GM12801 (cell line): ENCODE measurements around the gene LRRC3.

ENCODE experiments used
- CTCF ChIP-seq: IDR thresholded peaks from one replicate; pipeline ENCODE4 v1.5.1; 2011; ENCODE audit warnings: control low read depth; ENCODE audit not compliant: insufficient read length; ENCODE audit errors: extremely low read depth

The LRRC3 gene

GRCh38 chr21:44449473-44450363 lies 5.6 kb upstream of the LRRC3 start:
- TF ChIP-seq CTCF: no peak

GRCh38 chr21:44450402-44450801 lies 4.9 kb upstream of the LRRC3 start:
- TF ChIP-seq CTCF: no peak

- TF ChIP-seq CTCF: no peak
Observed at GRCh38 chr21:44450999-44451398, 4.3 kb upstream of the LRRC3 start.

GRCh38 chr21:44453120-44453519 lies 2.2 kb upstream of the LRRC3 start:
- TF ChIP-seq CTCF: no peak

- TF ChIP-seq CTCF: no peak
Observed at GRCh38 chr21:44454058-44454457, 1.3 kb upstream of the LRRC3 start.

GRCh38 chr21:44455524-44456213 lies 359 bp downstream of the LRRC3 start:
- TF ChIP-seq CTCF: no peak

- TF ChIP-seq CTCF: no peak
Observed at GRCh38 chr21:44456214-44456914, 1.1 kb downstream of the LRRC3 start.
